ENCODE data around the gene TMEFF1.
A peak's percentile ranks its signal among the peaks of the same experiment; 100 is the strongest.

TMEFF1 gene

GRCh38 chr9:100428871-100429654, 43.9 kb upstream of the TMEFF1 start:
- ChIA-PET CTCF (interaction anchor here (0.7 to 1.8 kb wide), 2 partner anchors 9 to 13 kb away, joined by 3 to 9 read pairs; no protein-coding TSS in a partner anchor), POLR2A (no interaction called here)
- no peak for DNase-seq (ENCODE audit: extremely low spot score)
- TF ChIP-seq CTCF (IDR thresholded peaks at IDR 0.05; ENCODE audit: control extremely low read depth, extremely low read depth, low read depth, missing control alignments) = no peak

DNA sequence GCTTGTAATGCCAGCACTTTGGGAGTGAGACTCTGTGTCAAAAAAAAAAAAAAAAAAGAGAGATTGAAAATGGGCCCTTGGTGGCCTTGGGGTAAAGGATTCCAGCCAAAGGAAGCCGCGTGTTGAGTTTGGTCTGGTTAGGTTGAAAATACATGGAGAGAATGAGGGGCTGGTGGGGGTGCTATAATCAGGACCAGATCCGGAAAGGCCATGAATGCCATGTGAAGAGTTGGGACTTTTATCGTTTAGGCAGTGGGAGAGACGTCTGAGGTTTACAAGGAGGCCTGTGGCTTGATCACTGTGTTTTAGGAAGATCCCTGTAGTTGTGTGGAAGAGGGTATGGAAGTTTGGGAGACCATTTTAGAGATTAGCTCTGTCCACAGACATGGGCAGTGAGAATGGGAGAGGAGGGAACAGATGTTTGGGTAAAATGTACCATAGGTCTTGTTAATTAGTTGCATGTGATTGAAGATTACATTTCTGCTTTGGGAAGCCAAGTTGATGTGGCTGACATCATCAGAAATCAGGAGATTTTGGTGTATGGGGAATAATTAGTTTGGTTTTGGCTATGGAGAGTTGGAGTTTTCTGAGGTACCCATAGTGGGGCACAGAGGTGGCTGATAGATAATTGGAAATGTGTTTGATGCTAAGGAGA, 42.5 kb upstream of the TMEFF1 start:
- TF ChIP-seq CTCF (IDR thresholded peaks at IDR 0.05; ENCODE audit: control extremely low read depth, extremely low read depth, low read depth, missing control alignments) = no peak
- CTCF ChIA-PET = interaction anchor here (0.6 to 1.8 kb wide), 2 partner anchors 8 to 11 kb away, joined by 3 to 9 read pairs; no protein-coding TSS in a partner anchor
- no peak for DNase-seq (ENCODE audit: extremely low spot score)
- POLR2A ChIA-PET = no interaction called here

DNA sequence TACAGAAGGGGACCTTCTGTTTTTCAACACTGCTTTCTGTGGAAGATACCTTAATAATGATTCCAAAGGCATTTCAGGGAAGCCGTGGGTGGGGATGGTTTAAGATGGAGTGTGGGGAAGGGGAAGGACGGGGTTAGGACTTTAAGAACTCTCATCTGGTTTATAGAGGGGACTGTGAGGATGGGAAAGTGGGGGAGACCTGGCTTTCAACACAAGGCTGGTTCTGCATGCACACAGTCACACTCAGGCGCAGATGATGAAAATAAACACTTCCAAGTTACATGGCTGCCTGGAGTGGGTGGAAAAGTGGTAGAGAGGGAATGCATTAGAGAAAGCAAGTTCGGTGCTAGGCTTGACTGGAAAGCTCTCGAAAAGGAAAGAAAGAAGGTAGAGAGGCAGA, 41.1 kb upstream of the TMEFF1 start:
- no peak for TF ChIP-seq CTCF (IDR thresholded peaks at IDR 0.05; ENCODE audit: control extremely low read depth, extremely low read depth, low read depth, missing control alignments)
- ChIA-PET POLR2A (no interaction called here), CTCF (interaction anchor here (1.2 kb wide), 1 partner anchor 9 kb away, joined by 3 read pairs; no protein-coding TSS in a partner anchor)
- DNase-seq (ENCODE audit: extremely low spot score) = no peak

DNA sequence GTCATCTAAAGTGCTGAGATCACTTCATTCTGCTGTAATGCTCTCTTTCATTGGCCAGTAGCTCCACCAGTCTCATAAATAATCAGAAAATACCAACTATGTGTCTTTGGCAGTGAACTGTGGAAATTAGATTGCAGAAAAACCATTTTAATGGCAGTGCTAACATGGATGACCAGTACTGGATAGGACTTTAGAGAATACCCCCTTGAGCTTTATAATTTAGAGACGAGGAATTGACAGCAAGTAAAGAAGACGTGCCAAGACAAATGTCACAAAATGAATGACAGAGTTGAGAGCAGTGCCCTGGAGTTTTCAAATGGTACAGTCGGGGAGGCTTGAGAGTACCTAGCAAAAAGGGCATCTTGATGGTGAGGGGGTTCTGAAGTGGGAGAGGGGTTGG, 40.2 kb upstream of the TMEFF1 start:
- no peak for DNase-seq (ENCODE audit: extremely low spot score)
- no peak for TF ChIP-seq CTCF (IDR thresholded peaks at IDR 0.05; ENCODE audit: control extremely low read depth, extremely low read depth, low read depth, missing control alignments)
- POLR2A ChIA-PET = no interaction called here
- CTCF ChIA-PET = no interaction called here

DNA sequence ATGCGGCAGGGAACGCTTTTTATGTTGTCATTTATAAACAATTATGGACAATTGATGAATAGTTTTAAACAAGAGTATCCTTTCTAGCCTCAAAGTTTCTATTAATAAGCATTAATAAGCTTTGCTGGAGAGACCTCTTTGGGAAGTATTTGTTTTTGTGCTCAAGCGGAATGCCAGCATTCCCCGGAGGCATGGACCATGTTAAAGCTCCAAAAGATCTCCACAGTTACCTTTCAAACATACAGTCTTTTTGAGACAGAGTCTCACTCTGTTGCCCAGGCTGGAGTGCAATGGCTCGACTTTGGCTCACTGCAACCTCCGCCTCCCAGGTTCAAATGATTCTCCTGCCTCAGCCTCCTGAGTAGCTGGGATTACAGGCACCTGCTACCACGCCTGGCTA, 36.4 kb upstream of the TMEFF1 start:
- DNase-seq (ENCODE audit: extremely low spot score) = no peak
- ChIA-PET CTCF (interaction anchor here (1.0 to 3.4 kb wide), 14 partner anchors 10 to 1221 kb away, joined by 3 to 24 read pairs (median 8); partner anchors contain the start of gene MSANTD3), POLR2A (no interaction called here)
- TF ChIP-seq CTCF (IDR thresholded peaks at IDR 0.05; ENCODE audit: control extremely low read depth, extremely low read depth, low read depth, missing control alignments) = no peak

- DNase-seq (ENCODE audit: extremely low spot score) = peak; percentile 55
- CTCF ChIA-PET = interaction anchor here (0.7 to 3.4 kb wide), 26 partner anchors 9 to 1223 kb away, joined by 3 to 24 read pairs (median 6); partner anchors contain the start of genes MSANTD3 and TMEFF1
These were observed 34.8 kb upstream of the TMEFF1 start for GRCh38 chr9:100437860-100438805.

More at GRCh38 chr9:100437860-100438805, 34.8 kb upstream of the TMEFF1 start:
- TF ChIP-seq CTCF (IDR thresholded peaks at IDR 0.05; ENCODE audit: control extremely low read depth, extremely low read depth, low read depth, missing control alignments) = peak; percentile 88
- POLR2A ChIA-PET = no interaction called here
